ENCODE measurements around the gene LYL1.

The LYL1 gene

DNA sequence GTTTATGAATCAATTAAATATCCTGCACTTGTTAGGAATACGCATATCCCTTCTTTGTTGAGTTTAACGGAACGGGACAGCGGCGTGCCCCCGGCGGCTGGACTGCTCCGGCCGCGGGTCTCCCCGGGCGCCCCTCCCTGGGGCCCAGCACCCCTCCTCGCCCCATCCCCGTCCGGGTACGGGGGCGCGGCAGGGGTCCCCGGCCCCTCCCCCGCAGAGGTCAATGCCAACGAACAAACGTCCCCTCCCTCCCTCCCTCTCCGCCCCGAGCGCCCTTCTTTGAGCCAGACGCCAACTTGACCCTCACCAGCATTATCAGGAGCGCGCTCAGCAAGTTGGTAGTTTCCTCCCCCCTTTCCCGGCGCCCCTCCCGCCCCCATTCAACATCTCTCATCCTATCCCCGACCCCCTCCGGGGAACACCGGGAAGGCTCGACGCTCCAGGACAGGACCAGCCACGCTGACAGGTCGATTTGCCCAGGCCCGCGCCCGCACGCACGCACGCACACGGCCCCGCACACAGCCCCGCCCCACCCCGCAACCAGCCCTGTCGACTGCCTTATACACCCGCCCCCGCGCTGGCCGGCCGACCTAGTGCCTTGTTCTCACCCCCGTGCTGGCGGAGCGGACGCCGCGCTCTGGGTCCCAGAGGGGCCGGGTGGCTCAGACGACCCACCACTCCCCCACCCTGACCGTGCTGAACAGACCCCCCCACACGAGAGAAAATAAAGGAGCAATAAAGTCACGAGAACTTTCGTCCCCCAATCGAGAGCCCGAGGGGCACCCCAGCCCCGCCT, 5.0 kb downstream of the LYL1 start:
- in situ Hi-C loops (cut with HindIII; ENCODE audit: low pct_ligation_motif_present, low pct_unique_long_range_greater_than_20kb, low sequenced_read_pairs), result no loop called here
- no peak for DNase-seq

DNA sequence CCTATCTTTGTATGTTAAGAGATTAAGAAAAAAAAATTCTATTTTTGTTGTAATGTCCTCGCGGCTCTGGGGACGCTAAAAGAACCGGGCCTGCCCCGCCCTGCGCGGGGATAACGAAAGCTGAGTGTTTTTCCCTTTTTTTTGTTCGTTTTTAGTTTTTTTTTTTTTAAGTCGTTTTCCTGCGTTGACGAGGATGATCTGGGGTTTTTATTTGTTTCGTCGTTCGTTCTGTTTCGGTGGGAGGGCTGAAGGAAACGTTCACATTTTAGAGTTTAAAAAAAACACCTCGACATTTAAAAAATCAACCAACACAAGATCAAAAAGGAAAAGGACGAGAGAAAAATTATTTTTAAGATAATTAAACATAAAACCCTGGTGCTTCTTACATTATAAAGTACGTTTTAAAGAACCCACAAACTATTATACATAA, 5.6 kb downstream of the LYL1 start:
- DNase-seq, result no peak
- in situ Hi-C loops (cut with HindIII; ENCODE audit: low pct_ligation_motif_present, low pct_unique_long_range_greater_than_20kb, low sequenced_read_pairs), result no loop called here

DNA sequence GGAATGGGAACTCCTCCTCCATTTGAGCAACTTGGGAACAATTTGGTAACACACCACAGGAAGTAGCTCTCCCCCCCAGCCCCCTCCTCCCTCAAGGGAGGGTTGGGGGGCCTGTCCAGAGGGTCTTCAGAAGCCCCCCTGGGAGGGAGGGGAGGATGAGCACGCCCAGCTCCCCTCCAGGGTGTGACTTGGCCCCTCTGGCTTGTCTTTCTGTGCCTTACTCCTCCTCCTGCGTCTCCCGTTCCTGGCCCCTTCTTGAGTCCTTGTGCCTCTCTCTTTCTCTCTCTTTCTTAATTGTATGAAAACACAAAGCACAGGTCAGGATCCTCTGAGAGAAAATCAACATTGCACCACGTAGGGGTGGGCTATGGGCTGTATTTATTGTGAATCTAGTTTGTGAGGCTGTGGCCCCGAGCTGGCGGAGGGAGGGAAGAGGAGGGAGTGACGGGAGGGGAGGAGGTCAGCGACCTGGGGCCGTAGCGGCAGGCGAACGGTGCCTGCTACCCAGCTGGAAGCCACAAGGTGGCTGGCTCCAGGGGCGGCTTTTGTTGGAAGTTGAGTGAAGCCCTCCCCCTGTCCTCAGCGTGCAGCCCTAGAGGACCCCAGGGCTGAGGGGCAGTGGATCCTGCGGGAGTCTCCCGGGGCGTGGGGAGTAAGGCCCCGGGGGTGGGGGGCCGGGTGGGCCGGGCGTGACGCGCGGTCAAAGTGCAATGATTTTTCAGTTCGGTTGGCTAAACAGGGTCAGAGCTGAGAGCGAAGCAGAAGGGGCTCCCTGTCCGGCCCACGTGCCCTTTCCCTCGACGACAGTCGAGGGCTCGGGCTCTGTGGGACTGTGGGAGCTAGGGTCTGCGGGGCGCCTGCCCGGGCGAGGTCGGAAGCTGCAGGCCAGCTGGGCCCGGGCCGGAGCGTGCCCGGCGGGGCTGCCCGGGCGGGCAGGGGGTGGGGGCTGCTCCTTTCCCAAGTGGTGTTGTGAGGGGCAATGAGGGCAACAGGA, 6.4 kb downstream of the LYL1 start:
- DNase-seq, result no peak
- in situ Hi-C loops (cut with HindIII; ENCODE audit: low pct_ligation_motif_present, low pct_unique_long_range_greater_than_20kb, low sequenced_read_pairs), result no loop called here

DNA sequence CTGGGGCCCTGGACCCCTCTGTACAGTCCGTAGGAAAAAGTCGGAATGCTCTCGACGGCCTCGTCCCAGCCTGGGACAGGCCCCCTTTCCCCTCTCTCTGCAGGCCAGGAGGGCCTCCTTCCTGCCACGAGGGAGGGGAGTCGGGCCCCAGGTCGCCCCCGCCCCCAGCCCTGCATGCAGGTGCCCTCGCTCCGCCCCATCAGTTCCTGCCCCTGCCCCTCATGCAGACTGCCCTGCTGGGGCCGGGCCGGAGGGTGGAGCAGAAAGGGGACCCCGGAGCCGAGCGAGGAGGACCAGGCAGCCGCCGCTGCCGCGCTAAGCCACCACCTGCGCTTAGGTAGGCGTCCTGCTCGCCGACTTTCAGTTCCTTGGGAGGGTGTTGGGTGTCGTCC, 7.3 kb downstream of the LYL1 start:
- DNase-seq, result no peak
- in situ Hi-C loops (cut with HindIII; ENCODE audit: low pct_ligation_motif_present, low pct_unique_long_range_greater_than_20kb, low sequenced_read_pairs), result no loop called here

DNA sequence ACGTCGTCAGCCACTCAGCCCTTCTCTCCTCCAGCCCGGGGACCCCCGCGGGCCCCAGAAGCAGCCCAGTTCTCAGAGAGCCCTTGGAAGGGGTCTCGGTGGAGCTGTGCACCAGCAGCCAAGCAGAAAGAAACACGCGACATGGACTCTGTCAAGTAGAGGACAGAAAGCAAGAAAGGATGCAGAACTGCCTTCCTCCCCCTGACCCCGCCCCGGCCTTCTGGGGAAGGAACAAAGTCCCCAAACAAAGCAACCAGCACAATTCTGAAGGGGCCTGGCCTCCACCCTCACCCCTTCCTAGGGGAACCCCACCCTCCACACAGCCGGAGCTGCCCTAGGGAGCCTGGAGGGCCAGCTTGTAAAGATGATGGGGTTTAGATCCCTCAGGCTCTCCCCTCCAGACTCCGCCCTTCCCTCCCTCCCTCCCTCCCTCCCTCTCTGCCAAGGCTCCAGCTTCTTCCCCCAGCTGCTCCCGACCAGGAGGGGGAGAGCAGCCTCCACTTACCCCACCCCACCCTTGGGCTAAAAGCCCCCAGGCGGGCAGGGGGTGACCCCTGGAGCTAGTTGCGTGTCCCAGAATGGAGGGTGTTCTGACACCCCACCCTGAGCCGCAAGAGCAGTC, 7.8 kb downstream of the LYL1 start:
- no peak for DNase-seq
- in situ Hi-C loops (cut with HindIII; ENCODE audit: low pct_ligation_motif_present, low pct_unique_long_range_greater_than_20kb, low sequenced_read_pairs), result no loop called here

DNA sequence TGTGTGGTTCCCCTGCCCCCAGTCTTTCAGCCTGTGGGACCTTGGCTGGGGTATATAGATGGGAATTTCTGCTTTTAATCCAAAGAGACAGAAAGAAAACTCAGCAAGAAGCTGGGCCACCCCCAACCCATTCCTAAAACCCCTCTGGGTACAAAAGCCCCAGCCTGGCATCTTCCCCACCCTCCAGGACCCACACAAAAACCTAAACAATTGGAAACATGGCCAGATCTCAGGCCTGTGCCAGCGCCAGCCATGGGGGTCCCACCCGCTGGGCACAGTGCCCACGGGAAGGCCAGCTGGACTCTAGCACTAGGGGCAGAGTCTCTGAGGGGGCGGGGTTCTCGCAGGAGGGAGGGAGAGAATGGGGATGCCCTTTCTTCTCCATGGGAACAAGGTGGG, 8.6 kb downstream of the LYL1 start:
- DNase-seq, result no peak
- in situ Hi-C loops (cut with HindIII; ENCODE audit: low pct_ligation_motif_present, low pct_unique_long_range_greater_than_20kb, low sequenced_read_pairs), result no loop called here

DNA sequence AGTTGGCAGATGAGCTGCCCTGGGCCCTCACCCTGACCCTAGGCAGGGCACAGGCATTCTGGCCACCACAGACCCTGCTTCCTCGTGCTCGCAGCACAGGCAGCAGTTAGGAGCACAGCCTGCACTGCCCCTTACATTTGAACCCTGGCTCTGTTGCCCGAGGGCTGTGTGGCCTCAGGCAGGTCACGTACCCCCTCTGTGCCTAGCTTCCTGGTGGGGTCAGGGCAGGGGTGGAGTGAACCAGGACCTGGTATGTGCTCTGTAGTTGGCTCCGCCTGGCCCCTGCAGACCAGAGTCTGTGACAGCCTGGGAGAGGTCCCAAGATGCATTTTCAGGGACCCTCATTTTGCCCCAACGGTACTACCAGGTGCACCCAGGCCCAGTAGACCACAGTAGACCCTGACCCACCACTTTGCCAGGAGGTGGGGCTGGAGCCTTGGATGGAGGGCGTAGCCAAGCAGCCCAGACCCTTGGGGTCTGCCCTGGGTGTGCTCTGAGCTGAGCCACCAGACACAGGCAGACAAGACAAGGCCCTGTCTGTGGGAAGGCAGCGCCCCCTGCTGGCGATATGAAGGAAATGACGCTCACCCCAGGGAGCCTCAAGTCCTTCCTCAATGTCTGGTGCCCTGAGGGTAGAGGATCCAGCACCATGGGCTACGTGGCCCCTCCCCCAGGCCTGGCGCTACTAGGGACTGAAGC, 9.1 kb downstream of the LYL1 start:
- in situ Hi-C loops (cut with HindIII; ENCODE audit: low pct_ligation_motif_present, low pct_unique_long_range_greater_than_20kb, low sequenced_read_pairs), result no loop called here
- DNase-seq, result peak; percentile 73

DNA sequence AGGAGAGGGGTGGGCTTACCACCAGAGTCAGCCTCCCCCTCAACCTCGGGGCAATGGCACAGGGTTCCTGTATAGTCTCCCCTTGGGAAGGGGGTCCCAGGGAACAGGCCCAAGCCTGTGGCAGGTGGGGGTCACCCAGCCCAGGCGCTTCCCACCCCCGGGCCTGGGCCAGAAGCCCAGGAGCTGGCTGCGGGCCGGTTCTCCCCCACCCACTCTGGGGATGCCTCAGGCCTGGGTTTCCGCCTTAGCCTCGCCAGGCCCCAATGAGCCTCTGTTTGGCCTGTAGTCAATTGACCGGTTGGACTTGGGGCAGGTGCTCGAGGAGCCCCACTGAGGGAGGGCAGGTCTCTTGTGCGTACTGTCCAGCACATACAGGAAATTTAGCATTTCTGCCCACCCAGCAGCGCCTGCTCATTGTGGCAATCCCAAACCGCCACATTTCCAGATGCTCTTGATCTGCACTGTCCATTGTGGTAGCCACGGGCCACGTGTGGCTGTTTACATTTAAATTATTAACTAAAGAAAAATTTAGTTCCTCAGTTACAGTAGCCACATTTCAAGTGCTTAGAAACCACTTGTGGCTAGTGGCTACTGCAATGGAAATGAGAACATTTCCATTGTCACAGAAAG, 9.9 kb downstream of the LYL1 start:
- DNase-seq, result peak; percentile 44
- in situ Hi-C loops (cut with HindIII; ENCODE audit: low pct_ligation_motif_present, low pct_unique_long_range_greater_than_20kb, low sequenced_read_pairs), result no loop called here

DNA sequence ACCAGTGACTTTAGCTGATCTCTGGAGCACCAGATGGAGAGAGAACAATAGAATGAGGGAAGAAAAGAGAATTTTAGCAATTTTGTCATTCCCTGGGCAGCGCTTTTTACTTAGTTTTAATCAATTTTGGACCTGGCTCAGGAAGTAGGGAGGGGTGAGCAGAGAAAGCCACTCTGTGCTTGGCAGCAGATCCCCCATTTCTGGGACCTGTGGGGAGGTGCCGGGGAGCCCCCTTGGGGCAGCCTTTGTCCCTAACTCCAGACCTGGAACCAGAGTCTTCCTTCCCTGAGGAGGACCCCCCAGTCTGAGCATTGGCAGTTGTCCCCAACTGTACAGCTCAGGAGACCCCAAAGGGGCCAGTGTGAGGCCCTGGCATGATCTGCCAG, 10.5 kb downstream of the LYL1 start:
- no peak for DNase-seq
- in situ Hi-C loops (cut with HindIII; ENCODE audit: low pct_ligation_motif_present, low pct_unique_long_range_greater_than_20kb, low sequenced_read_pairs), result no loop called here

DNA sequence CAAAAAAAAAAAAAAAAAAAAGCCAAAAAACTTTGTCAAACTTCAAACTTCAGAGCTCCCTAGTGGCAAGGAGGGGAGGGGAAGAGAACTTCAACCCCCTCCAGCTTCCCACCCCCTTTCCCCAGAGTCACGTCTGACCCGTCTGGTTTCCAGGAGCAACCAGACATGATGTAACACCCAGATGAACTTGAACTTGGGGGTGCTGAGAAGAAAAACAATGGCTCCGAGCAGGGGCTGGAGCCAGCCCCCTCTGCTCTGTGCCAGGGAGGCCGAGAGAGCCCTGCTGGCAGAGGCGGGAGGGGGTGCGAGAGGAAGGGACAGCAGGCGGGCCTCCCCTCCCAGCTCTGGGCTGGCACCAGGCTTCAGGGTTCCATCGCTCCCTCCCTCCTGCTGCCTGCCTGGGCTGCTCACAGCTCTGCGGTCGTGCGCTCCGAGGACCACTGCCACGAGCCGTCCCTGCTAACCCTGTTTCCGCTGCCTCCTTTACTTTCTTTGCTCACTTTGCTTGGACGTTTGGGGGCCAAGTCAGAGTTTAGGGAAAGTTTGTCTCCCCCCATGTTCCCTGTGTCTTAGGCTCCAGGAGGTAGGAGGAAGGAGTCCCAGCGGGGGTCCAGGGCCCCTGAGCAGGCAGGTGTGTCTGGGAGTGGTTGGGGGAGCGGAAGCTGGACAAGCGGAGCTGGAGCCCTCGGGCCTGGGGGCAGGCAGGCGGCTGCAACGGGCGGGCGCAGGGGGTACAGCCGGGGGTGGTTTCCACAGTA, 11.1 kb downstream of the LYL1 start:
- in situ Hi-C loops (cut with HindIII; ENCODE audit: low pct_ligation_motif_present, low pct_unique_long_range_greater_than_20kb, low sequenced_read_pairs), result no loop called here
- no peak for DNase-seq

DNA sequence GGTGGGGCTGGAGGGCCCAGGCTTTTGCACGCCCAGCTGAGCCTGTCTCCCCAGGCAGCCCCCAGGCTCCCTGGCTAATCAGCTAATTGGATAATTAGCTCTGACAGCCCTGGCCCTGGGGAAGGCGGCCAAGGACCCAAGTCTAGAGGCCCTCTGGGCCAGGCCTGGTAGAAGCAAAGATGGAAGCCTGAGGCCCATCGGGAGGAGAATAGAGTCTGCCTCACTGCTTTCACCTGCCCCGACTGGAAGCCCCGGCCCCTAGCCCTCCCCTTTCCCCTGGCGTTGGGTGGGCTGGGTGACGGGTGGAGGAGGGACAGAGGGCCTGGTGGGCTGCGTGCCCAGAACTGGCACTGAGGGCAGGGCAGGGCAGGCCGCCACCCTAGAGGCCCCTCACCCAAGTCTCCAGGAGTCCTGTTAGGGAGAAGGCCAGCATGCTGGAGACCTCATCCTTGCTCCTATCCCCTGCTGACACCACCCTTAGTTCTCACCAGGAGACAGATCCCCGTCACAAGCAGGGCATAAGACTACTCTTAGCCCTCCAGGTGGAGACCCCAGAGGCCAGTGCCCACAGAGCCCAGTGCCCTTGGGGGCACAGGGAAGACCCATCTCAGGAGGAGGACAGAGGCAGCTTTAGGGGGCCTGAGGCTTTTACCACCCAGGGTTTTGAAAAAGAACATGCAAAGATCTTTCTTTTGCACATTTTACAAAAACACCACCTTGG, 12.0 kb downstream of the LYL1 start:
- in situ Hi-C loops (cut with HindIII; ENCODE audit: low pct_ligation_motif_present, low pct_unique_long_range_greater_than_20kb, low sequenced_read_pairs), result no loop called here
- no peak for DNase-seq

DNA sequence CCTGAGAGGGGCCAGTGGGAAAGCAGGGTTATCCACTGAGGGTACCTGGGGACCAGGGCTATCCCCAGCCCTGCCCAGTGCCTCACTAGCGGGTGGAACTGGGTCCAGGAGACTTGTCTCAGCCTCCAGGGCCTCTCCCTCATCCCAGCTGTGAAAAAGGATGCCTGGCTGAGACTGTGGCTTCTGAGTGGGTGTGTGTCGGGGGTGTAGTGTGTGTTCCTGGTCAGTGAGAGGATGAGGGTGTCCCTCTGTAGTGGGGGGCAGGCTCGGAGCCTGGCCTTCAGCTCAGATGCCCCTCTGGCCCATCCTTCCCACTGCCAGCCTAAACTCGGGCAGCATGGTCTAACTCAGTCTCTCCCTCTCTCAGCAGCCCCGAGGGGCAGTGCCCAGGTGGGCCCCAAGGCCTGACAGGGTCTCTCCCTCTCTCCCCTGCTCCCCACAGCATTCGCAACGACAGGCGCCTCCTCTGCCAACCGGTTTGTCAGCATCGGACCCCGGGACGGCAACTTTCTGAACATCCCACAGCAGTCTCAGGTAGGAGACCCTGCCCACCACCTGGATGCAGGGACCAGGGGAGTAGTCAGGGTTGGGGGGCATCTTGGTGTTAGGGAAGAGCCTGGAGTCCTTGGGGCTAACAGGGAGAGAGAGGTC, 12.7 kb downstream of the LYL1 start:
- in situ Hi-C loops (cut with HindIII; ENCODE audit: low pct_ligation_motif_present, low pct_unique_long_range_greater_than_20kb, low sequenced_read_pairs), result no loop called here
- DNase-seq, result no peak

DNA sequence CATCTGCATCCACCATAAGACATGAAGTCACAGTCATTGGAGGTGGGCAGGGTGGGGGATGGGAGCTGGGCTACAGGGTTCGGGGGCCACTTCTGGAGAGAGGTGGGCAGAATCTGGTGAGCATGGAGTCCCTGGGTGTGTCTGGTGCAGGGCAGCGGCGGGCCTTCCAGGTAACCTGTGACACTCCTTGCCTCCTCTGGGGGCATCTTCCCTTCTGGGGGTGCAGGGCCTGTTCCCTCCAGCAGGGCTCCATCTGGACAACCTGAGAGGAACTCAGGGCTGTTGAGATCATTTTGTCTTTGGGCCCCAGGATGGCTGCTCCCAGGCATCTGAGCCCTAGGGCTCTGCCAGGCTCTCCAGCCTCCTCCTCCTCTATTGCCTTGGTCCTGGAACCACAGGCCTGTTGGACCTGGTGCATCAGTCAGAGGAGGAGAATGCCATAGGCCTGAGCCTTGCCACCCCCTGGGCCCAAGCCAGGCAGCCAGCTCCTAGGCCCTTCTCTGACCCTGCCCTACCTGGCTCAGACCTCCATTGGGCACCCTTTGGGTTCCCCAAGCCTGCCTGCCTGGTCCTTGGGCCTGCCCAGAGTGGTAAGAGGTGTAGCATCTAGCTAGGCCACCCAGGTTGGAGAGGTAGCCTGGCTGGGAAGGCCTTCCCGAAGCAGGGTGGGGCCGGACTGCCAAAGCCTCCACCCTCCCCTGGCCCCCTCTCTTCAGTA, 13.4 kb downstream of the LYL1 start:
- in situ Hi-C loops (cut with HindIII; ENCODE audit: low pct_ligation_motif_present, low pct_unique_long_range_greater_than_20kb, low sequenced_read_pairs), result no loop called here
- DNase-seq, result peak; percentile 21

DNA sequence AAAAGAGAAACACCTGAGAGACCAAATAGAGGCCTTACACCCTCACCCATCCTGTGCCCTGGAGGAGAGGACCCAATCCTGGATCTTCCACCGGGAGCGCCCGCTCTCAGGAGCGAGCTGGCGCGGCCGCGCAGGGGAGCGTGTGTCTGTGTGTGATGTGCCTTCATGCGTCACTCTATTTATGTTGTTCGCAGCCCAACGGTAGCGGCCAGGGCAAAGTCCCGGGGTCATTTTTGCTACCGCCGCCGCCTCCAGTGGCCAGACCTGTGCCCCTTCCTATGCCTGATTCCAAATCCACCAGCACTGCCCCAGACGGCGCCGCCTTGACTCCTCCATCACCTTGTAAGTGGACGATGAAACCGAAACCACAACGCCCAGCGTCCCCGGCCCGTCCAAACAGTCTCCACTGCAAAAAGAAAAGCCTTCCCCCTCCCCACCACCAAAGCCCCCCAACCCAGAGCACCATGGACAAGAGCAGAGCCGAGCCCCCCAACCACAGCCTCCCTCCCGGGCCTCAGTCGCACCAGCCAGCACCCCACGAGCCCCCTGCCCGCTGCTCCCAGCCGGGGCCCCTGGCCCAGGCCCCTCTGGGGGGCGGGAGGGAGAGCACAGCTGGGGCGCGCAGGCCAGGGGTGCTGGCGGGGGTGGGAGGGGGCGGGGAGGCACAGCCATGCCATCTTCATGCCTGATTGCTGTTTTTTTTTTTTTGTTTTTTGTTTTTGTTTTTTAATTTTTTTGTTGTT, 14.7 kb downstream of the LYL1 start:
- DNase-seq, result no peak
- in situ Hi-C loops (cut with HindIII; ENCODE audit: low pct_ligation_motif_present, low pct_unique_long_range_greater_than_20kb, low sequenced_read_pairs), result no loop called here

DNA sequence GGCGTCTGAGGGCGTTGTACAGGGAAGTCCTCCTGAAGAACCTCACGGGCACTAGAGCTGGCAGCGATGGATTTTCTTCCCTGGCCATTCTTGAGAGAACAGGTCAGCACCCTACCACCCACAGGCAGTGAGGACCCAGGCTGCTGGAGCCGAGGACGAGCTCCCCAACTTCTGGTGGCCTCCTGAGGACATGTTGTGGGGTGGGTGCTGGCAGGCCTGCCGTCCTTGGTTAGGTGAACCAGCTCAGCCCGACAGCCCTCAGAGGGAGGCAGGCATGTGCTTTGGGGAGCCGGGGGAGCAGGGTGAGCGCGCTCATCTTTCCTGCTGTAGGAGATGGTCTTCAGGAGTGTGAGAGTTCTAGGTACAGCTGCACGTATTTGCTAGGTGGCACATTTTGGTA, 15.4 kb downstream of the LYL1 start:
- in situ Hi-C loops (cut with HindIII; ENCODE audit: low pct_ligation_motif_present, low pct_unique_long_range_greater_than_20kb, low sequenced_read_pairs), result no loop called here

More for the DNA sequence above, 15.4 kb downstream of the LYL1 start:
- no peak for DNase-seq

Measured in ACHN (cell line).